Measurements from ENCODE around the gene UIMC1.

- TF ChIP-seq POLR2A (IDR thresholded peaks at IDR 0.05) = no peak
- TF ChIP-seq CTCF (IDR thresholded peaks at IDR 0.05) = no peak
These were observed 149.2 kb downstream of the UIMC1 start for GRCh38 chr5:176857216-176857893.

Data from testis (tissue), 2 donors.